ENCODE results near the gene LHX3.

LHX3 gene

GRCh38 chr9:136197930-136198604 lies 6.9 kb downstream of the LHX3 start:
- no peak for TF ChIP-seq CTCF (IDR thresholded peaks at IDR 0.05; ENCODE audit: low read depth, low read length)
- DNase-seq (ENCODE audit: extremely low read depth, low read depth): no peak

- DNase-seq (ENCODE audit: extremely low read depth, low read depth): no peak
- no peak for TF ChIP-seq CTCF (IDR thresholded peaks at IDR 0.05; ENCODE audit: low read depth, low read length)
These were observed 7.6 kb downstream of the LHX3 start for GRCh38 chr9:136197084-136197875.

DNA sequence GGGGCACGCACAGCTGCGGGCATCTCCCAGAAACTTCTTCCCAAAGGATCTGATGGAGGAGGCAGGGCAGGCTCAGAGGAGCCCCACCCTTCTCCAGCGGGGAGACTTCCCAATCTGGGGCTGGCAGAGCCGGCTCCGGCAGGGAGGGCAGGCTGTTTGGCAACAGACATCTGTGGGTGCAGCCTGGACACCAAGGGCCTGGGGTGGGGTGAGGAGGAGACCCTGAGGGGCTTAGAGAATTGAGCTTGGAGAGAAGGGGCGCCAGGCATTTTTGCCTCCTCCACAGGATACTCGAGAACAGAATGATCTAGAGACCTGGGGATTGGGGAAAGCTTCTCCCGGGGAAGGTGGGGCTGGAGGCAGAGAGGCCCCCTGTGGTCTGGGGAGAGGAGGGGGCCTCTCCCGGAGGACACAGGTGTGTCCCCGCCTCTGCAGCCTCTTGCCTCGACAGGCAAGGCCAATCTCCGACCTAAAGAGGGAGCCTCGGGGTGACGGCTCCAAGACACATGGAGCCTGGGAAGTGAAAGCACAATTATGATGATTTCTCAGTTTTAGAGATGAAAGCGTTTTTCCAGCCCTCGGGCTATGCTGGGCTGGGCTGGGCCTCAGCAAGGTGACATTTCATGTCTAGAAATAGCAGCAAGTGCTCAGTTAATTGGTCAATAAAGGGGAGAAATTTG lies 8.4 kb downstream of the LHX3 start:
- TF ChIP-seq CTCF (IDR thresholded peaks at IDR 0.05; ENCODE audit: low read depth, low read length): no peak
- DNase-seq (ENCODE audit: extremely low read depth, low read depth): no peak

DNA sequence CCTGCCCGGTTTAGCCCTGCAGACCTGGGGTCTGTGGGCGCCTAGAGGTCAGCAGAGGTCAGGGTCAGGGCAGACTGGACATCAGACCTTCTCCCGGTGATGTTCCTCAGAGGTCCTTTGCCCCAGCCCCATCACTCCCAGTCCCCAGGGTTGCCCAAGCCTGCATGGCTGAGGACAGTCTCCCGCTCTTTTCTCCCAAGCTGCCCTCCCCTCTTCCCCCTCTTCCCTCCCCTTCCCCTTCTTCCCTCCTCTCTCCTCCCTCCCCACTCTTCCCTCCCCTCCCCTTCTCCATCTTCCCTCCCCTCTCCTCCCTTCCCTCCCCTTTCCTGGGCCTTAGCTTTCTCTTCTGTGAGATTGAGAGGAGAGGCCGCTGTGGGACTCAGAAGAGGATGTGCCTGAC lies 10.4 kb downstream of the LHX3 start:
- no peak for TF ChIP-seq CTCF (IDR thresholded peaks at IDR 0.05; ENCODE audit: low read depth, low read length)
- no peak for DNase-seq (ENCODE audit: extremely low read depth, low read depth)

- no peak for DNase-seq (ENCODE audit: extremely low read depth, low read depth)
- no peak for TF ChIP-seq CTCF (IDR thresholded peaks at IDR 0.05; ENCODE audit: low read depth, low read length)
These were observed 11.0 kb downstream of the LHX3 start for GRCh38 chr9:136193891-136194279.

DNA sequence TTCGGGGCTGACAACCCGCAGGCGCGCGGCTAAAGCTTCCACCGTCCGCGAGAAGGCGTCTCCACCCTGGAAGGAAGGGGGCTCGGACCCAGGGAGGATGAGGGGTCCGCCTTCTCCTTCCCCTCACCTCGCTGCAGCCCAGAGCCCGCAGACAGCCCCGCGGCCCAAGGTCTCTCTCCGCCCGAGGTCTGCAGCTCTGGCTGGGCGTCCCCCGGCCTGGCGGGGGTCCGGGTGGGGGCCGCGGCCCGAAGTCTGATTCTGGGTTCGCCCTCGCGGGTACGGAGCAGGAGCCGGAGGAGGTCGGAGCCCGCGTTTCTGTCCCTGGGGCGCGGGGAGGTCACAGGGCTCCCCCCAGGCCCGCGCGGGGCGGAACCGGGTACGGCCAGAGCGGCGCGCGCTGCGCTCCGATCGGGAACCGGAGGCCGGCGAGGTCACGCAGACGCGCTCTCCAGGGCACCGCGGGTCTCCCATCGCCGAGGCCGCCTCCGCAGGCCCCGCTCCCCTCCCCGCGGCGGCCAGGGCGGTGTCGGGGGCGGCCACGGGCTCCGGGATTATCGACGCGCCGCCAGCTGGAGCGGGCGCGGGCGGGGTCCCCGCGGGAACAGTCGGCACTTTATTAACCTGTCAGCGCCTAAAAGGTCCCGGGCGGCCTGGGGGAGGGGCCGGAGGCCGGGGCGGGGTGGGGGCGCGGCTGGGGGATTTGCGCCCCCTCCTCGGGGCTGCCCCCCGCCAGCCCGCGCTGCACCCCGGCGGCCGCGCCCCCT lies 11.6 kb downstream of the LHX3 start:
- DNase-seq (ENCODE audit: extremely low read depth, low read depth): no peak
- TF ChIP-seq CTCF (IDR thresholded peaks at IDR 0.05; ENCODE audit: low read depth, low read length): no peak
